DMS114 treated with DMSO at 0.1 percent for 48 hours (cell line): ENCODE results near the gene RAB10.
"Not testable (repeated sequence)": the region's sequence is repeated elsewhere in the genome, so short reads cannot be mapped to it uniquely, and the experiment has no call there.

Experiments used
- DNase-seq: peaks from one replicate; lab custom pipeline; 2025; ENCODE audit not compliant: unreplicated experiment; lab: John Stamatoyannopoulos, UW

Gene RAB10

GRCh38 chr2:26054598-26055348 is 20.9 kb downstream of the RAB10 start:
- DNase-seq, result no peak

DNA sequence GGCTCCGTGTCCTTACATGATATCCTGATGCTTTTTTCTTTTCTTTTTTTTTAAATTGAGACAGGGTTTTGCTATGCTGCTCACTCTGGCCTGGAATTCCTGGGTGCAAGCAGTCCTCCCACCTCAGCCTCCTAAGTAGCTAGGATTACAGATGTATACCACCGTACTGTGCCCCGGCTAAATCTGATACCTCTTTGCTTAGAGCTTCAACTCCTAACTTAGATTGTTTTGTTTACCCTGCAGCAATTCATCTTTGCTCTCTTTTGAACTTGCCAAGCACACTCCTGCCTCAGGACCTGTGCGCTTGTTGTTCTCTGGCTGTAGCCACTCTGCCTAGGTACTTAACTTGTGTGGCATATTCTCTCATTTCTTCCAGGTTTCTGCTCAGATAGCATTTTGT is 24.5 kb downstream of the RAB10 start:
- DNase-seq, result no peak

- no peak for DNase-seq
These were observed 25.7 kb downstream of the RAB10 start for GRCh38 chr2:26059542-26059941.

DNA sequence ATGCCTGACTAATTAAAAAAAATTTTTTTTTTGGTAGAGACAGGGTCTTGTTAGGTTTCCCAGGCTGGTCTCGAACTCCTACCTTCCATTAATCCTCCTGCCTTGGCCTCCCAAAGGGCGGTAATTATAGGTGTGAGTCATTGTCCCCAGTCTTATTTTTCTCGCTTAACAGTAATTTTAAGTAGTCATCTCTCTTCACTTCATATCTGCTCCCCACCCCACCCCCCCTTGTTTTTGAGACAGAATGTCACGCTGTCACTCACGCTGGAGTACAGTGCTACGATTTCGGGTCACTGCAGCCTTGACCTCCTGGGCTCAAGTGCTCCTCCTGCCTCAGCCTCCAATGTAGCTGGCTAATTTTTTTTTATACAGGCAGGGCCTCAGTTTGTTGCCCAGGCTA is 27.7 kb downstream of the RAB10 start:
- DNase-seq, result no peak

DNA sequence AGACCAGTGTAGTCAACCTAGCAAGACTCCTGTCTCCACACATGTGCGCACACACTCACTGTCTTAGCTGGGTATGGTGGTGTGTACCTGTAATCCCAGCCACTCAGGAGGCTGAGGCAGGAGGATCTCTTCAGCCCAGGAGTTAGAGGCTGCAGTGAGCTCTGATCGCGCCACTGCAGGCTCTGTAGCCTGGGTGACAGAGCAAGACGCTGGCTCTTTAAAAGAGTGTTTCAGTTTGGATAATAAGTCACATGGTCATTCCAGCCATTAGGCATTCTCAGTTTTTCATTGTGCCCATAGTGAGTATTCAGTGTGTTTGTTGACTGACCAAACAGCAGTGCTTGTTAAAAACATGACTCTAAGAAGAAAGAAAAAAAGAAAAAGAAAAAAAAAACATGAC is 31.0 kb downstream of the RAB10 start:
- DNase-seq, result no peak

DNA sequence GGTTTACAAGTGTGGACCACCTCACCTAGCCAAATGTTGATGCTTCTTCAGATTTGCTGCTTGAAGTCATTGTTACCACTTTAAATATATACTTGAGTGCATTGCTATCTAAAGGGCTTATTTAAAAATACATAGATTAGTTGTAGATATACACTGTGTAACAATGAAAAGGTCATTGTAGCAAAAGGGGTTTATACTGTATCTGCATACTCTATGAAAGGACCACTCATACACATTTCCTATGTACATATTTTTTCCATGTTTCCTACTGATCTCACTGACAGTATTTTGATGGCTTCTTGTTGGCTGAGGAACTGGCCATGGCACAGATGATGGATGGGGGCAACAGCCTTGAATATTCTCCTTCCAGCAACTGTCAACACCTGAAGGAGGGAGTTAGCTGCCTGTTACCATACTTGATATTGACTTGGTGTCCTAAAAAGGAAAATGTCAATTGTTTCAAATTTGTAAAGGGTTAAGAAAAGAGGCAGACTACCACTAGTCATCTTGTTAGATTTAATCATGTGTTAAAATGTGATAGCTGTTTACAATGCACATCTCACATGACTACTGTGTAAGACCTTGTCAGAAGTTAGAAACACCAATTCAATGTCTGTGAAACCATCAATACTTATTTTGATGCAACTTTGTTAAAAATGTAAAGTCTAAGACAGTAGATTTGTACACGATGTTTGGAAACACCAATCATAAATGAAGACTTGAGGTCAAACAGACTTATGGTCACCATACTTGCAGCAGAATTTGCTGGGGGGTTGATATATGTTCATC is 33.5 kb downstream of the RAB10 start:
- no peak for DNase-seq

GRCh38 chr2:26067980-26068507 is 34.2 kb downstream of the RAB10 start:
- DNase-seq, result no peak

DNA sequence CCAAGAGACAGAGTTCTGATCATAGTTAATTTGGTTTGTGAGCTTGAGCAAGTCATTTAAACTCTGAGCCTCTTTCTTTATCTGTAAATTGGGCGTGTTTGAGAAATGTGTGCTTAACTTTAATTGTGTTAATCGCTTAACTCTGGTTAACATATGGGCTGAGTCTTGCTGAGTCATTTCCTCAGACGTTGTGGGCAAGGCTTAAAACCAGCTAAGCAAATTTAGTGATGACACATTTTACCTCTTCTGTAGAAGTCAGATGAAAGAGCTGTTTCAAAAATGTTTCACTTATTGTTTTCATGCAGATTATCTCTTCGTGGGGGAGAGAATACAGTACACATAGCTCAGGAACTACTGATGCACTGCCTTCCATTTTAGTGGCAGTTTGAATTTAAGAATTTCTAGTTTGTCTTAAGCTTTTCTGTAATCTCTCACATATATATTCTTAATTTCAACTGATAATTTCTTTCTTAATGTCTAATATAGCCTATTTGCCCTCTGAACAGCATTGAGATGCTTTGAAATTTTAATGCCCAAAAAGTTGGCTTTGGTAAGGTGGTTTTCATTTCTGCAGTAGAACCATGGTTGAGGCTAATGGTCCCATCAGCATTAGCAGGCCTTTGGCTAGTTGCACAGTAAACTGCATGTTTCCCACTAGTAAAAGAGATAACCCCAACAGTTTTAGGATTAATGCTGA is 34.9 kb downstream of the RAB10 start:
- DNase-seq, result no peak

- DNase-seq, result no peak
These were observed 36.8 kb downstream of the RAB10 start for GRCh38 chr2:26070730-26071129.

DNA sequence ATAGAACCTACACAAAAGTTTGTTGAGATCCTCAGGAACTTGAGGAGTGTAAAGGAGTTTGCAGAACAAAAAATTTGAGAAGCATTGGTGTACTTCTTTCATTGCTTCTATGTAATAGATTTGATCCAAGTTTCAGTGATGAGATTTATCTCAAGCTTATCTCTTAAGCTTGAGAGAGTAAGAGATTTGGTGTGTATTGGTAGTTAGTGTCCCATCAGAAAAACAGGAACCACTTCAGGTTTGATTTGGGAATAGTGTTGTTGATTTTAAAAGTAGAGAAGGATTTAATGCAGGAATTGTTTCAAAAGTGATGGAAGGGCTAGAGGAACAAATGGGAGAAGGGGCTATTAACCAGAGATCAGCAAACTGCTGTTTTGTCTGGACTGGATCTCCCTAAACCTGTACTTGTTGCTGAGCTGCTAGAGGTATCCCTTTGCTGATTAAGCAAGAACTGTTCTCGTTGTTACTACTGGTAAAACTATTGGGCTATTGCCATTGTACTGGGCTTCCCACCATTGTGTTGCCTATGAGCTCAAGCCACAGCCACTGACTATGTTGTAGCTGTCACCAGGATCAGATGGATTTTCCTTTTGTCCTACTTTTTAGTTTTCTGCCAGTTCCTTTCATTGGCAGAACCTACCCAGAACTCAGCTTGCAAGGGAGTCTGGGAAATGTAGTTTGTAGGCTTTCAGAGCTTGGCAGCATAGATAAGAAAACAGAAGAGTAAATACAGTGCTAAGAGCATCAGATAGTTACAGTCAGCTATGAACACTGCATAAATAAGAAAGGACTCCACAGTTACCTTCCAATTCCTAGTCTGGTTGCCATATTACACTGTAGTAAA is 39.3 kb downstream of the RAB10 start:
- no peak for DNase-seq

DNA sequence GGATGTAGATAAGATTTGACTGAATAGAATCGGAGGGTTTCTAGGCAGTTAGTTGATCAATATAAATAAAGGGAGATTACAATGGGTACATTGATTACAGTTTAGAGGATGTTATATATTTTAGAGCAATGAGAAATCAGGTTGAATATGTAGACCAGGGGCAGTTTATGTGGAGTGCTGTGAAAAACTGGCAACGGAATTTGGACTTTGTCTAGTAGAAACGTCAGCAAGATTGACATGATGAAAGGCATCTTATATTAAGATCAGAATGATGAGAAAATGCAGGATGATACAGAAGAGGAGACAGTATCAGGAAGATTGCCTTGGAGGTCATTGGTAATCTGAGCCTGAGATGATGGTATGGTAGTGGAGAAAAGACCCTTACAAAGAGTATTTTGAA is 39.9 kb downstream of the RAB10 start:
- DNase-seq, result no peak

- DNase-seq, result no peak
These were observed 40.8 kb downstream of the RAB10 start for GRCh38 chr2:26074676-26075075.

- no peak for DNase-seq
These were observed 41.3 kb downstream of the RAB10 start for GRCh38 chr2:26075173-26075572.

DNA sequence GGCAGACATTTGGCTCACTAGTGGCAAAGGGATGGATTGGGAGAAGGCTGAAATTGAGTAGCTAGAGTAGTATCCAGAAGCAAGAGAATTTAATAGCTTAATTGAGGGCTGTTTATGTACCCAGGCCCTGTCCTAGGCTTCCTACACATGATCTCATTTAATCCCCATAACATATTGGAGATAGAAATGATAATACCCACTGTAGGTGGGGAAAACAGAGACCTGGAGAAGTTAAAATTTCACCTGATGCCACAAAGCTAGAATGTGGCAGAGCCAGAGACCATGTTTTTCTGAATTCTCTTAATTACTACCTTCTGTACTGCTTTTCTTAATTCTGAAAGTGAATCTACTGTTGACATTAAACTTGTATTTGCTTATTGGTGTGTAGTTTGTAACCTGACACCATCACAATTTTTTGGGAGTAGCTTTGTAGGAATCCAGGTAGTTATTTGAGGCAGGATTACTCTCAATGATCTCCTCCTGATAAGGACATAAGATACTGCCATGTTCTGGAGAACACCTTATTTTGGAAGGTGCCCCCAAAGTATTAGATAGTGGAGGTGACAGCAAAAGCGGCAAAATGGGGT is 42.2 kb downstream of the RAB10 start:
- no peak for DNase-seq

GRCh38 chr2:26077291-26077690 is 43.4 kb downstream of the RAB10 start:
- no peak for DNase-seq

- no peak for DNase-seq
These were observed 45.1 kb downstream of the RAB10 start for GRCh38 chr2:26078939-26079338.

DNA sequence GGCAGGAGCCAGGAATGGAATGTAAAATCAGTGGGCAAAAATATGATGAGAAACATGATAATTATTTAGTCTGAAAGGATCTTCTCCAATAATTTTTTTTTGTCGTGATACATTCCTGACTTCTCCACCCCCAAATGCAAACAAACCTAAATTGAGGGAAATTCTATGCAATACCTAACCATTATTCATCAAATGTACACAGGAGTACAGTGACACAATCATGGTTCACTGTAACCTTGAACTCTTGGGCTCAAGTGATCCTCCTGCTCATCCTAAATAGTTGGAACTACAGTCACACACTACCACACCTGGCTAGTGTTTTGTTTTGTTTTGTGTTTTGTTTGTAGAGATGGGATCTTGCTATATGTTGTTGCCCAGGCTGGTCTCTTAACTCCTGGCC is 46.5 kb downstream of the RAB10 start:
- DNase-seq, result no peak

GRCh38 chr2:26080925-26081324 is 47.0 kb downstream of the RAB10 start:
- not testable (repeated sequence) for DNase-seq

- DNase-seq, result no peak
These were observed 47.7 kb downstream of the RAB10 start for GRCh38 chr2:26081556-26081955.

DNA sequence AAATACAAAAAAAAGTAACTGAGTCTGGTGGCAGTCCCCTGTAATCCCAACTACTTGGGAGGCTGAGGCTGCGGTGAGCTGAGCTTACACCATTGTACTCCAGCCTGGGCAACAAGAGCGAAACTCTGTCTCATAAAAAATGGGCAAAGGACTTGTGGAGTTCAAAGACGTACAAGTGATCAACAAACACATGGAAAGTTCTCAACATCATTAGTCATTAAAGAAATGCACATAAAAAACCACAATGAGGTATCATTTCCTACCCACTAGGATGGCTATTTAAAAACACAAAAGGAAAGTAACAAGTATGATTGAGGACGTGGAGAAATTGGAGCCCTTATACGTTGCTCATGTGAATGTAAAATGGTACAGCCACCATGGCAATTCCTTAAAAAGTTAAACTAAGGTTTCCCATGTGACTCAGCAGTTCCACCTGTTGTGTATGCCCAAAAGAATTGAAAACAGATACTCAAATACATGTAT is 52.3 kb downstream of the RAB10 start:
- DNase-seq, result no peak
